Posterior cingulate gyrus (tissue), 11 donors: ENCODE results near the gene CTIF.

ENCODE experiments used
- DNase-seq, 10 donors: peaks; one replicate each; pipeline versions ENCODE4 v3.0.0 to v3.0.0-alpha.2; 2020 to 2021; ENCODE audit warnings: mixed read lengths in 3 of 10
- intact Hi-C: fragments of 100-400 bp; cut with DNase I; formaldehyde crosslinking; loops from one replicate; pipeline ENCODE4 v1.15.1; 2023

Gene CTIF

GRCh38 chr18:48783616-48784520, 245.0 kb downstream of the CTIF start:
- intact Hi-C loops, result loop anchor here (5.0 kb wide), 2 partner anchors 58 to 107 kb away; no protein-coding TSS in a partner anchor
- DNase-seq, result peak in 3 of 10 donors; percentile 69 to 78 (median 75)

DNA sequence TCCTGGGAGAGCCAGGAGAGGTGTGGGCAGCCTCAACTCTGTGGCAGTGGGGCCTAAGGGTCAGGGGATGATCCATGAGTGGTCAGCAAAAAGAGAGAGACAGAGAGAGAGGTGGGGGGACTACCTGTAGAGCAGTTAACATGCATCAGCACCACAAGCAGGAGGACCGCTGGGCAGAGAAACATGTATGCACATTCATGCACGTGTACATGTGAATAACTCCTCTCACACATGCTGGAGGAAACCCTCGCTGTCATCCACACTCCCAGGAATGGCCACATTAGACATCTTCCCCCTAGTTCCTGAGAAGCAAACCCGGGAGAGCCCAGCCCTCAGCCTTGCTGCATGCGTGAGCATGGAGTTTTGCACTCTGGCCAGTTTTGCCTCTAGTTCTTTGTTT, 245.8 kb downstream of the CTIF start:
- intact Hi-C loops, result loop anchor here (5.0 kb wide), 2 partner anchors 58 to 107 kb away; no protein-coding TSS in a partner anchor
- DNase-seq, result peak in 2 of 10 donors; percentile 39 to 71

DNA sequence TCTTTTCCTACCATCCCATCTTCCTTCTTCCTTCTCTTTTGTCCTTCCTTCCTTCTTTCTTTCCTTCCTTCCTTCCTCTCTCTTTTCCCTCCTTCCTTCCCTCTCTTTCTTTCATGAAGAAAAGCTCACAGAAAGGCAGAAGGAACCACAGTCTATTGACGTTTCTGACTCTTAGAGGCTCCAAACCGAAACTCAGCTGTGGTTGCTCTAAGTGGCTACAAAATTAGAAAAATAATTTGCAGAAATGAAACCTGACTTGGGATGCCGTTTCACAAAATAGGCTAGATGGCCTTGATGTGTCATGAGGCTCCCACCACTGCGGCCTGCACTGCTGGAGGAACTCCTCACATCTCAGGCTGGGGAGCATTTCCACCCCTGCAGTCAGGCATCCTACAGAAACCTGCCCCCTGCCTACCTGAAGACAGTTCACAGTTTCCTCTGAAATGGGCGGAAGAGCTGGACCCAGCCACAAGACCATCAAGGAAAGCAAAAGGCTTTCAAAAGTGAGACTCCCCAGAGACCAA, 246.3 kb downstream of the CTIF start:
- intact Hi-C loops, result no loop called here

DNA sequence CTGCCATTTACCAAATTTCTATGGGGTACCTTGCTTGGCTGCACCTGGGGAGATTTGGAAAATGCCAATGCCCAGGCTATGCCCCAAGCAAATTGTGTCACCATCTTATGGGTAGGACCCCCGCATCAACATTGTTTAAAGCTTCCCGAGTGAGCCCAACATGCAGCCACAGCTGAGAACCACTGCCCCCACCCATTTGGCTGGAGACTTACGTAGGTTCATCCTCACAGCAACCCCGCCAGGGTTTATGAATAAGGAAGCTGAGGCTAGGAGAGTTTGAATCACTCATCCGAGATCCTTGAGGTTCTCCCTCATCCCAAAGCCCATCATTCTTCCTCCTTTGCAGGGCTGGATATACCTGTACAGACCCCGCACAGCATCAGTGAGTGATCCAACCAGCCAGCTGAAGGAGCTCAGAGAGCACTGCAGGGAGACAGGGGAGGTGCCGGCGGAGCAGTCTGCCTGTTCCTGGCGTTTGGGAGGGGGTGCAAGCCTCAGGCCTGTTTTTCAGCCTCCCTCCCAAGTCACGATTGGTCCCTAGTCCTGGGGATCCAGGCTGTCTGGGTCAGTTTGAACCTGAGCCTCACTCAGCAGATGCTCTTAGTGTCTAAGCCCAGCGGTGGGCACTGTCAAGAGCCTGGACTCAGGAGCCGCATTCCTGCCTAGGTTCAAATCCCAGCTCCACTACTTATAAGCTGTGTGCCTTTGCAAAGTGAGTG, 247.1 kb downstream of the CTIF start:
- DNase-seq, result peak in 3 of 10 donors; percentile 3 to 60 (median 35)

More for the DNA sequence above, 246.3 kb downstream of the CTIF start:
- peak in 3 of 10 donors; percentile 8 to 73 (median 67) for DNase-seq

DNA sequence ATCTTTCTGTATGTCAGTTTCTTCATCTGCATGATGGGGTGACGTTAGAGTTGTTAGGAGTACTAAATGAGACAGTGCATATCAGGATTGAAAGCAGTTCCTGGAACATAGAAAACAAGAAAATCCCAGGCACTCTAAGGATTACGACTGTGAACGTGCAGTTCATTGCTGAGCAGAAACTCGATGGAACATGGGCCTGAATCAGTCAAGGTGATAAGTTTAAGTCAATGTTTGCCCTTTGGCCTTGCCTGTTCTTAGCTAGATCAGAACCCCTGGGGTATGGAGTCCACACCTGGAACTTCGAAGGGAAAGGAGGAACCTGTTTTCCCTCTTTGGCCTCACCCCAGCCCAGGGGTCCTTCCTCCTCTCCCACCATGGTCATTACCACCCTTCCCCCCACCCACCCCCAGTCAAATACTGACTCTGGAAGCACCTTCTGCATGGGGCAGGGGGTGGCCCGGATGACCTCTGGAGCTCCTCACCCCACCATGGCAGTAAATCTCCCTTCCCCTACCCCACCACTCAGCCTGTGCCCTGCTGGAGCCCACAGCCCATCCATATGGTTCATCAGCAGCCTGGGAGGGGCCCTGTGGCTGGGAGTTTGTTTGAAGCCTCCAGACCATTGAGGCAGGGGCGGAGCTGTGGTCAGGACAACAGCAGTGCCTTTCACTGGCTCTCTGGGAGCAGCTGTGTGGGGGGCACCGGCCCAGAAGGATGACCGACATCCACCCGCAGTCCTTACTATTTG, 247.8 kb downstream of the CTIF start:
- intact Hi-C loops, result no loop called here
- peak in 4 of 10 donors; percentile 10 to 84 (median 46) for DNase-seq

More for the DNA sequence above, 247.1 kb downstream of the CTIF start:
- intact Hi-C loops, result no loop called here

DNA sequence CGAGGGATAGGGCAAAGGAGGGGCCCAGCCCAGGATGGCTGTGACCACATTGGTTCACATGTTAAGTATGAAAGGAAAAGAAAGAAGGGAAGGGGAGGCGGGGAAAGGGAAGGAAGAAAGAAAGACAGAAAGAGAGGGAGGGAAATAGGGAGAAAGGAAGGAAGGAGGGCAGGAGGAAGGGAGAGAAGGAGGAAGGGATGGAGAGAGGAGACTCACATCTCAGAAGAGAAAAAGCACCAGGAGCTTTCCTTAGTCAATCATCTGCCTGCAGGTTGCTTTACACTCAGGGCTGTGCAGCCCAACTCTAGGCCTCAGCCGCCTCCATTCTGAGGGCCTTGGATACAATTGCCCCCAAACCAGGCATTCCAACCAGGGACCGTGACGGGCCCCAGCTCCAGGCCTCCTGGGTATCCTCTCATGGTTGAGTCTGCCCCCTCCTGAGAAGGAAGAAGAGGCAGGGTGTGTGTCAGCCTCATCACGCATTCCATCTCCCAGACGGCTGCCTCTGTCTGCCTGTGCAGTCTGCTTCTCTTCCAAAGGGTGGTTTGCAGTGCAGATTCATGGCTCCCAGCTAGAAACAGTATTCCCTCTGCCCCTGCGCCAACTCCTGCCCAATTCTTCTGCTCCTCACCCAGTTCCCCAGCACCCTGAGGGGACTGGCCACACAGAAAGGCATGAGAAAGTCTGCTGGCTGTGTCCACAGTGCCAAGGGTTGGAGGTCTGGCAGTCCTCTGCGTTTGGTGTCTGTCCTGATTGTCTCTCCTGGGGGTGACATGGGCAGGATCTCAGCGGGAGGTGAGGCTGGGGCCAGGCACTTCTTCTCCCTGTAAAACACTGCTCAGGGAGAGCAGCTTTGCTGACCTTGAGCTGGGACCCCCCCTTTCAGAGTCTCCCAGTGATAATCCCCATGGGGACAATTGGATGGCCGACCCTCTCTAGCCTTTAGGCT, 248.6 kb downstream of the CTIF start:
- peak in 4 of 10 donors; percentile 8 to 49 (median 40) for DNase-seq
- intact Hi-C loops, result no loop called here

DNA sequence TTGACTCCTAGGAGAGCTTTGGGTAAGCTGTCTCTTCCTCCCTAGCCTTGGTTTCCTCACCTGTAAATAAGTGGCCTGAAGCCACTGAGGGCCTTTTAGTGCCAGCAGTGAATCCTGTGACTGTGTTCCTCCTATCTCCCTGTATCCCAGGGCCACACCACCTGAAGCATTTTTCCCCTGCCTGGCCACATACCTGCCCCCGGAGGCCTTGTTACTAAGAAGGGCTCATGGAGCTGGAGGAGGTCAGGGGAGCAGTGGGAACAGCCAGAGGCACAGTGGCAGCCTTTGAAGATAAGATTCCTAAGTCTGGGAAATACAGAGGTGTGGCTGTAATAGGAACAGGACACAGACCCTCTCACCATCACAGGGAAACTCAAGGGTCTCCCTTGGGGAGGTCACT, 249.5 kb downstream of the CTIF start:
- DNase-seq, result peak in 1 of 10 donors; percentile 5
- intact Hi-C loops, result no loop called here

DNA sequence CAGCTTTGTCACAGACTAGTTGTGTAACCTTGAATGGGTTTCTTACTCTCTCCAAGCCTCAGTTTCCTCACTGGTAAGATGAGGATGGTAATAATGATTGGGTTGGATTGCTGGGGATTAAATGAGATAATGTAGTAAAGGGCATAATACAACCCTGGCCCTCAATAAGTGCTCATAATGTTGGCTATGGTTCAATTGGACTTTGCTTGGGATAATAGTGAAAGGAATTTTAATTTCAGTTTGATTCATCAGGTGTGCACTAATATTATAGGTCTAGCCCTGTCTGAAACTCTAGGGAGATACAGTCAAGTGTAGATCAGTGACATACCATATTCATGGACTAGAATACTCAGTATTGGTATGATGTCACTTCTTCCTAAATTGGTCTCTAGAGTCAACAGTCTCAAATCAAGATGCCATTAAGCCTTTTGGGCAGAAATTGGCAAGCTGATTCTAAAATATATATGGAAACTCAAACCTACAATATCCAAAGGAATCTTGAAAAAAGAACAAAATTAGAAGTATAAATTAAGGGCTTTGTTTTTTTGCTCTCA, 250.5 kb downstream of the CTIF start:
- DNase-seq, result no peak
- intact Hi-C loops, result no loop called here

DNA sequence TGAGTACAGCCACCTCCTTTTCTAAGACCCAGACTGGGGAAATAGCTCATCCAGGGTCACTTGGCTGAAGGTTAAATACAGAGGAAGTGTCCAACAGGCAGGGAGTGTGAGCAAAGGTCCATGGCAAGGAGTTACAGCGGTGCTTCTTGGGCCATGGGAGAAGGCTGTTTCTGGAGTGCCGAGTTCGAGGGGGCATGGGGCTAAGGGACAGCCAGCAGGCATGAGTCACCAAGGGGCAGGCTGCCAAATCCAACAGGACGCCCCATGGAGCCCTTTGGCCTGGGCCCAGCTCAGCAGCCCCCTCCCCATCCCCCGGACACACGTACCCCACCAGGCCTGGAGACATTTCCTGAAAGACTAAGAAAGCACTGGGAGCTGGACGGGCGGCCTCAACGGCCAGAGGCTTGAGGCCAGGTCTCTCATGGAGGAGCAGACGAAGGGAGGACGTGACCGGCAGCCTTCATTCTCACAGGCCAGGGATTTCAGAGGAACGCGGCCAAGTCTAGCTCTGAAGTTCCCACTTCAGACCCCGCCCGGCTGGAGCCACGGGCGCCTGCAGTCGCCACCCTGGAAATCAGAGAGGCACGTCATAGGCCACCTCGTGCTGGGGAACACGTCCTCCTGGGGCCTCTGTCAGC, 251.5 kb downstream of the CTIF start:
- intact Hi-C loops, result no loop called here
- DNase-seq, result peak in 2 of 10 donors; percentile 67 to 84

GRCh38 chr18:48790869-48791635, 252.2 kb downstream of the CTIF start:
- DNase-seq, result peak in 2 of 10 donors; percentile 37 to 40
- intact Hi-C loops, result no loop called here

GRCh38 chr18:48791636-48792105, 252.8 kb downstream of the CTIF start:
- DNase-seq, result peak in 2 of 10 donors; percentile 24 to 29
- intact Hi-C loops, result no loop called here

DNA sequence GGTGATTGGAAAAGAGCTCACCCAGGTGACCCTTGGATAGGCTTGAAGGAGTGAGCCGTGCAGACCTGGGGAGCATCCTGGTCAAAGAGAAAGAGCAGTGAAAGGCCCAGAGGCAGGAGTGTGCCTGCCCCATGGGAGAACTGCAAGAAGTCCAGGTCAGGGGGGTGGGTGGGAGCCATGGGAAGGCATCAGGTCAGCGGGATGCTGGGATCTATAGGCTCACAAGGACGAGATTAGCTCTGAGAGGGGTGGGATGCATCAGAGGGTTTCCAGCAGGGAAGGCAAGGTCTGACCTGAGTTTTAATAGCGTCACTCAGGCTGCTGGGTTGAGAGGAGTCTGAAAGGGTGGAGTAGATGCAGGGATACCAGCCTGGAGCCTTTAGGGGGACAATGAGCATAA, 253.3 kb downstream of the CTIF start:
- DNase-seq, result peak in 1 of 10 donors; percentile 4
- intact Hi-C loops, result no loop called here

- DNase-seq, result peak in 2 of 10 donors; percentile 11 to 46
- intact Hi-C loops, result no loop called here
Measured at GRCh38 chr18:48792611-48793380, 254.0 kb downstream of the CTIF start.

DNA sequence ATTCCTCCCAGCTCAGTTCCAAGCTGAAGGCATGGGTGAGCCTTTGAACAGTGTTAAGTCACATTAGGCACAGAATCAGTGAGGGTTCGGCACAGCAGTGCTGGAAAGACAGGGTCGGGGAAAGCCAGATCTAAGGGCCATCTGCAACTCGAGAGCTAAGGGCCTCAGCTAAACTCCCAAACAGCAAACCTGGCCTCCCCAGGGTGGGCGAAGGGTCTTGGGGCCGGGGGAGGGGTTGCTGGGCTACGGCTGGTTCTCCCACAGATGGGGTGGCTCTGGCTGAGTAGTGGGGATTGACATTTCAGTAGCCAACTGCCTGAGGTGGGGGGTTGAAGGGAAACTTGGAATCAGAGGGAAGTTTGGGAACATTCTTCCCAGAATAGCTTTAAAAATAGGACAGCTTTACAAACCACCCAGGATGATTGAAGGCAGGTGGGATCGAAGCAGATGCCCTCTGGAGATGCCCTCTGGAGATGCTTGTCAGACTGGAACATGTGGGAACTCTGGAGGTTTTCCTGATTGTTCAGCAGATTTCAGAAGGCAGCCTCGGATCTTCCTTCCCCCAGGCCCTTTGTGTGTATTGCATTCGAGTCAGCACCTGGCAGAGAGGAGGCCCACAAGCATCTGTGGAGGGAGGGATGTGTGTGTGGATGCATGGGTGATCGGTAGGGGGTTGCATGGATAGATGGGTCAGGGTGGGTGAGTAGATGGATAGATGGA, 255.6 kb downstream of the CTIF start:
- intact Hi-C loops, result no loop called here
- peak in 2 of 10 donors; percentile 50 to 52 for DNase-seq

GRCh38 chr18:48795696-48796095, 256.9 kb downstream of the CTIF start:
- peak in 2 of 10 donors; percentile 12 to 32 for DNase-seq
- intact Hi-C loops, result no loop called here
